DOHH2 (cell line): Measurements from ENCODE around the gene RAD51B.

Experiments
- H3F3A ChIP-seq: fragments of 200-600 bp; sonication (generic), shearing (Covaris generic); 2 replicates; pipeline ENCODE4 v1.6.0; 2016; ENCODE audit warnings: antibody characterized with exemption, mild to moderate bottlenecking; ENCODE audit not compliant: control insufficient read depth, insufficient read depth
- H3K27ac ChIP-seq: fragments of 200-600 bp; sonication (generic); 2 replicates; pipeline ENCODE4 v1.5.1; 2014; ENCODE audit warnings: low read depth, mild to moderate bottlenecking, low read length, moderate library complexity
- H3K27me3 ChIP-seq: fragments of 200-600 bp; sonication (generic); 2 replicates; pipeline ENCODE4 v1.6.1; 2014; ENCODE audit warnings: mild to moderate bottlenecking, low read length, mixed read lengths; ENCODE audit not compliant: control insufficient read depth
- H3K36me3 ChIP-seq: fragments of 200-600 bp; sonication (generic); 2 replicates; pipeline ENCODE4 v1.6.1; 2014; ENCODE audit warnings: mild to moderate bottlenecking, low read length, moderate library complexity, mixed read lengths; ENCODE audit not compliant: control insufficient read depth
- H3K4me1 ChIP-seq: fragments of 200-600 bp; sonication (generic); 2 replicates; pipeline ENCODE4 v1.6.1; 2014; ENCODE audit warnings: mild to moderate bottlenecking, low read length, mixed read lengths; ENCODE audit not compliant: control insufficient read depth
- H3K4me2 ChIP-seq: fragments of 200-600 bp; sonication (generic); 2 replicates; pipeline ENCODE4 v1.6.0; 2014; ENCODE audit warnings: mild to moderate bottlenecking, low read length, moderate library complexity
- H3K4me3 ChIP-seq: fragments of 200-600 bp; sonication (generic); 2 replicates; pipeline ENCODE4 v1.5.1; 2014; ENCODE audit warnings: mild to moderate bottlenecking, low read length, mixed read lengths
- H3K79me2 ChIP-seq: fragments of 200-600 bp; sonication (generic); 2 replicates; pipeline ENCODE4 v1.6.1; 2014; ENCODE audit warnings: mild to moderate bottlenecking, low read length, mixed read lengths; ENCODE audit not compliant: control insufficient read depth
- H3K9me2 ChIP-seq: fragments of 200-600 bp; sonication (generic); replicated peaks from 2 replicates; pipeline ENCODE4 v1.6.1; 2014; ENCODE audit warnings: mild to moderate bottlenecking, low read length, mixed read lengths; ENCODE audit not compliant: control insufficient read depth
- H3K9me3 ChIP-seq: fragments of 200-600 bp; sonication (generic); 2 replicates; pipeline ENCODE4 v1.6.1; 2014; ENCODE audit warnings: antibody characterized with exemption, low read length, mixed read lengths; ENCODE audit not compliant: control insufficient read depth, insufficient read depth
- H4K20me1 ChIP-seq: fragments of 200-600 bp; sonication (generic); 2 replicates; pipeline ENCODE4 v1.6.0; 2014; ENCODE audit warnings: low read depth, mild to moderate bottlenecking, antibody characterized with exemption, low read length, moderate library complexity; ENCODE audit not compliant: control insufficient read depth, insufficient read depth
- CTCF ChIP-seq: fragments of 200-600 bp; sonication (generic); IDR thresholded peaks from one replicate; pipeline ENCODE4 v1.5.1; 2014; ENCODE audit warnings: antibody characterized with exemption, mild to moderate bottlenecking, low read depth, low read length; ENCODE audit not compliant: poor library complexity, severe bottlenecking
- EZH2phosphoT487 ChIP-seq: fragments of 200-600 bp; sonication (generic); IDR thresholded peaks from 2 replicates; pipeline ENCODE4 v1.6.1; 2017; ENCODE audit warnings: borderline replicate concordance, mild to moderate bottlenecking, antibody characterized with exemption, low read length, moderate library complexity, mixed read lengths

RAD51B gene

GRCh38 chr14:68550338-68550715 is 730.7 kb downstream of the RAD51B start:
- Histone ChIP-seq H3K27ac (no peak overlapping the region), H3K4me3 (no peak overlapping the region), H3F3A (no peaks in the 10 kb centered on the region)

GRCh38 chr14:68551045-68551683 is 731.6 kb downstream of the RAD51B start:
- H3K4me1 ChIP-seq = peaks cover 34% of the 10 kb centered on the region
- no peak overlapping the region for H3K4me3 ChIP-seq
- no peaks in the 10 kb centered on the region for H3K27me3 ChIP-seq
- no peaks in the 10 kb centered on the region for H3K9me3 ChIP-seq
- H3K4me2 ChIP-seq = no peak overlapping the region
- no peaks in the 10 kb centered on the region for H3K79me2 ChIP-seq
- no peaks in the 10 kb centered on the region for H3F3A ChIP-seq
- no peaks in the 10 kb centered on the region for H3K9me2 ChIP-seq
- H3K36me3 ChIP-seq = no peaks in the 10 kb centered on the region
- H4K20me1 ChIP-seq = no peaks in the 10 kb centered on the region
- H3K27ac ChIP-seq = no peak overlapping the region
- no peak for TF ChIP-seq CTCF
- no peak for TF ChIP-seq EZH2phosphoT487

More at GRCh38 chr14:68550338-68550715, 730.7 kb downstream of the RAD51B start:
- Histone ChIP-seq H3K27me3 (no peaks in the 10 kb centered on the region), H3K9me3 (no peaks in the 10 kb centered on the region), H3K4me2 (no peak overlapping the region), H3K36me3 (no peaks in the 10 kb centered on the region), H3K4me1 (peaks cover 34% of the 10 kb centered on the region), H3K9me2 (no peaks in the 10 kb centered on the region), H3K79me2 (no peaks in the 10 kb centered on the region), H4K20me1 (no peaks in the 10 kb centered on the region)
- TF ChIP-seq CTCF = no peak
- TF ChIP-seq EZH2phosphoT487 = no peak

- no peak overlapping the region for H3K27ac ChIP-seq
- no peaks in the 10 kb centered on the region for H3K36me3 ChIP-seq
- no peaks in the 10 kb centered on the region for H3K9me3 ChIP-seq
- no peaks in the 10 kb centered on the region for H3K27me3 ChIP-seq
- H3K9me2 ChIP-seq = no peaks in the 10 kb centered on the region
- TF ChIP-seq EZH2phosphoT487 (no peak), CTCF (no peak)
- no peaks in the 10 kb centered on the region for H4K20me1 ChIP-seq
- H3K4me3 ChIP-seq = no peak overlapping the region
- H3F3A ChIP-seq = no peaks in the 10 kb centered on the region
- H3K4me2 ChIP-seq = peak overlapping the region; percentile 49
- H3K79me2 ChIP-seq = no peaks in the 10 kb centered on the region
- H3K4me1 ChIP-seq = peaks cover 31% of the 10 kb centered on the region
Measured at GRCh38 chr14:68552075-68552474, 732.5 kb downstream of the RAD51B start.
